ENCODE data around the gene TRMT44. TPM values are rescaled to one million over a fixed set of nuclear protein-coding genes. Genes with fewer than 3 reads are reported as not detected.
A peak's percentile ranks its signal among the peaks of the same experiment; 100 is the strongest.
"Not testable (repeated sequence)": the region's sequence is repeated elsewhere in the genome, so short reads cannot be mapped to it uniquely, and the experiment has no call there.

TRMT44 gene
- total RNA-seq, 1 experiment from 2014 or later = 9.6 TPM

DNA sequence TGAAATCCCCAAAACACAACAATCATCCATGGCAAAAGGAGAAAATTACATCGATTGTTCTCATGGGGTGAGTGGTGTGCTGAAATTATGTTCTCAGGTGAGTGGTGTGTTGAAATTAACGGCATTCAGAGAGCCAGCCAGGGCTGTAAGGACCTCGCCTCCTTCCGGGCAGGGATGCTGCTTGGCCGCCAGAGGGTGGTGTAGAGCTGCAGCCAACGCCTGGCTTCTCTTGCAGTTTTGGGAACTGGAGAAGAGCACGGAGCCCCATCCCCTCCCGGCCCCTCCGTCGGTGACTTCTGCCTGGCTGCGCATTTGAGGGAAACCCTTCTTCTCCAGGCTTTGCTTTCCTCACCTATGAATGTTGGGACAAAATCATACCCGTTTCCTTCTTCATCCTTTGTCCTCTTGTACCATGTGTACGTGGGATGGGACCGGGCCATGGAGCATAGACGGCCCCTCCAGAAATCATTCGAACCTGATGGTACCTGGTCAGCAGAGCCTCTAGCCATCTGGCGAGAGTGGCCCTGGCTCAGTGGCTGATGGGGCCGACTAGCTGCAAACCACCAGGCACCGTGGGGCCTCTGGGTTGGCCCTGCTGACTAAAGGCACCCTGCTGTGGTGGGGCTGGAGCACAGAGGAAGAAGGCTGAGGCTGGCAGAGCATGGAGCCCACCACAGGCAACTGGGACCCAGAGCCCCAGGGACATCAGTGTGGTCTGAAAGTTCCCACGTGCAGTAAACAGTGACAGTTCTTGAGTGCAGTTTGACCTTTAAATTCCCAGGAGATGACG lies 28.4 kb downstream of the TRMT44 start:
- DNase-seq (ENCODE audit: low spot score) = peak; percentile 66

DNA sequence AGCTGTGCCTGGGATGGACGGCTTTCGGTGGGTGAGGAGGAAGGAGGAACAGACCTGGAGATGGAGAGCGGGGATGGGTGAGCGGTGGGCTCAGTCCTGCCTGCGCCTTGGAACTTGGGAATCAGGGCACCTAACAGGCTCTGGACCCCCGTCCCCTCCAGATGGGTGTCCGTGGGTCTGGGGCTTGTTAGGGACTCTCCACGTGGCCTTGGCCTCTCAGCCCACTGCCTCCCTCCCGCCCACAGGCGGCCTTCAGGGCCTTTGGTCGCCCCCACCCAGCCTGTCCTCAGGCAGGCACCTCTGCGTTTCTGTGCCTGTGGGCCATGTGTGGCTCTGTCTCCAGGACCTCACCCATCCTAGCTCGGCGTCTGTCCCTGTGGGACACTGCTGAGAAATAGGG lies 29.0 kb downstream of the TRMT44 start:
- no peak for DNase-seq (ENCODE audit: low spot score)

- DNase-seq (ENCODE audit: low spot score) = no peak
Observed at GRCh38 chr4:8470451-8471024, 30.0 kb downstream of the TRMT44 start.

DNA sequence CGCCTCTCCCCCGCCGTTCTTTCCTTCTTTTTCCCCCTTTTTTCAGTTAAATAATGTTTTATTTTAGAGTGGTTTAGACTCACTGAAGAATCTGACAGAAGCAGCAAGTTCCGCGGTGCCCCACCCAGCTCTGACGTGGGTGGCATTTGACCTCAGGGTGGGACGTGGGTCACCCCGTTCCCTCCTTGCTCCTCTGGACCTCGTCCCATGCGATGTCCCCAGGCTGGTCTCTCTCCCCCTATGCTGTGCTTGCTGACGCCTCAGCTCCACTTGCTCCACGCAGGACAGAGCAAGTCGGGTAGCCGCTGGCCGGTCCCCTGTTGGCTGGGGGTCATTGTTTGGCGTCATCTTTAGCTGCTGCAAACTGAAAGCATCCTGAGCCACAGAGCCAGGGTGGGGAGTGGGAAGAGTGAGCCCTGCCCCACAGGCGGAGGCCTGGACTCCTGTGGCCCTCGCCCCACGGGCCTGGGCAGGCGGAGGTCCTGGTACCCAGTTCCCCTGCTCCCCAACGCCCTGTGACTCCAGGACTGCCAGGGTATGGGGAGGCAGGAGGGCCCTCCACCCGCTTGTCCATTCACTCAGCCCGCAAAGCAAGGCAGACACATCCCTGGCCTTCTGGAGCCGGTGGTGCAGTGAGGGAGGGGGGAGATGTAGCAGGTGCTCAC lies 30.8 kb downstream of the TRMT44 start:
- DNase-seq (ENCODE audit: low spot score) = no peak

- DNase-seq (ENCODE audit: low spot score) = no peak
Observed at GRCh38 chr4:8472158-8472688, 31.6 kb downstream of the TRMT44 start.

- DNase-seq (ENCODE audit: low spot score) = peak; percentile 95
Observed at GRCh38 chr4:8472689-8473197, 32.2 kb downstream of the TRMT44 start.

DNA sequence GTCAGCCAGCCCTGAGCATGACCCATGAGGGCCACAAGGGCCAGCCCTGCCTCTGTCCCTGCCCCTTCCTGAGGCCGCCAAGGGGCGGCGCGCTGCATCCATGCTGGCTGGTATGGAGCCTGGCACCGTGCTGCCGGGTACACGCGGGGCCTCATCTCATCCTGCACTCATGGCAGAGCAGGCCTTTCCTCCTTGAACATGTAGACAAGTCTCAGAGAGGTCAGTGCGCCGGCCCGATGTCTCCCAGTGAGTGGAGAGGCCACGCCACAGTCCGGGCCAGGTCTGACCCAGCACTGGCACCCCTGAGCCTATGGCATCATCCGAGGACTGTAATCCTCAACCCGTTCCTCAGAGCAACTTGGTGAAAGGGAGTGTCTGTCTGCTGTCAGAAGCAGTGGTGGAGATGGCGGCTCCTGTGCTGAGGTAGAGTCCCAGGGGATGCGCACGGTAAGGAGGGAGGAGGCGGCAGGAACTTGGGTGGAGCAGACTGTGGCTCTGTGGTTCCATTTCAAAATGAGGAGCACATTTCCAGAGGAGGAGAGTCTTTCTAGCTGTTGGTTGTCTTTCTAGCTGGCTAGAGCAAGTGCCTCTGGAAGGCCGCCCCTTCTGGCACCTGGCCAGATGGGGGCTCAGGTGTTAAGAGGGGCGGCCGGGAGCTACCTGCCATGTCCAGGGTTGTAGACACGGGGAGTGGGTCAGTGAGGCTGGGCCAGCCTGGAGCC lies 32.8 kb downstream of the TRMT44 start:
- peak; percentile 53 for DNase-seq (ENCODE audit: low spot score)

DNA sequence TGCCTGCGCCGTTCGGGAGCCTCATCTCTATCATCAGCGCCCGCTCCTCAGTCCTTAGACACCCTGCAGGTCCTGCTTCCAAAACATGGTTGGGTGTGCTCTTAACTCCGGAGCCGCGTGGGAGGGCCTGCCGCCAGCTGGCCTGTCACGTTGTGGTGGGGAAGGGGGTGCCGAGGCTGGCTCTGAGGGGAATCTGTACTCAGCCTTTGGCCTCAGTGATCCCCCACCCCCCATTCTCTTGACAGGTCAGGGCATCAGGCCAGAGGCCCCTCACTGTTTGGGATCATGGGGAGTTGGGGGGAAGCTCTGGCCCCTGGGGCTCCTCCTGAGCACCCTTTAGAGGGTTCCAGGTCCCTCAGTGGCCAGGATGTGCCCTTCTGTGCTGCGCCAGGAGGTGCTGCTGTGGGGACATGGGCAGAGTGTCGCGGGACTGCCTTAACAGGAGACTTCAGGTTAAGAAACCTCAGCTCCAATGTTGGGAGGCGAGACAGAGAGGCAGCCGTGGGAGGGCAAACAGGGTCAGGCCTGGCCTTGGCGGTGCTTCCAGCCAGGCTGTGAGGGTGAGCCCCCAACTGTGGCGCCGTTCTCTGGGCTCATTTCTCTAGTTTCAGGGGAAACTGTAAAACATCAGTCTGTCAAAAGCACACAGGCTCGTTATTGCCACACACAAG lies 33.5 kb downstream of the TRMT44 start:
- DNase-seq (ENCODE audit: low spot score) = no peak

DNA sequence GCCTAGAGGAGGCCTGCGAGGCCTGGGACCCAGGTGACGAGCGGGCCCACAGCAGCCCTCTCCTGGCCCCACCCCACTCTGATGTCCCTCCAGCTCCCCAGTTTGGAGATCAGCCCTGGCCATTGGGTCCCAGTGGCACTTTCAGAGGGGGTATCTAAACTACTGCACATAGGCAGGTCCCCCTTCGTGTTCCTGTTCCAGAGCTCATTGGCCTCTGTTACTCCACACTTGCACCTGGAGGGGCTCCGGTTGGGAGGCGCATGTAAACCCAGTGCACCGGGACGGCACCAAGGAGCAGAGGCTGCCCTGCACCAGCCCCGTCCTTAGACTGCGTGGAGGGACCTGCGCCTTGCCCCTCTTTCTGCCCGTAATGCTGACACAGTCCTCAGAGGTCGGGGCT lies 34.3 kb downstream of the TRMT44 start:
- no peak for DNase-seq (ENCODE audit: low spot score)

DNA sequence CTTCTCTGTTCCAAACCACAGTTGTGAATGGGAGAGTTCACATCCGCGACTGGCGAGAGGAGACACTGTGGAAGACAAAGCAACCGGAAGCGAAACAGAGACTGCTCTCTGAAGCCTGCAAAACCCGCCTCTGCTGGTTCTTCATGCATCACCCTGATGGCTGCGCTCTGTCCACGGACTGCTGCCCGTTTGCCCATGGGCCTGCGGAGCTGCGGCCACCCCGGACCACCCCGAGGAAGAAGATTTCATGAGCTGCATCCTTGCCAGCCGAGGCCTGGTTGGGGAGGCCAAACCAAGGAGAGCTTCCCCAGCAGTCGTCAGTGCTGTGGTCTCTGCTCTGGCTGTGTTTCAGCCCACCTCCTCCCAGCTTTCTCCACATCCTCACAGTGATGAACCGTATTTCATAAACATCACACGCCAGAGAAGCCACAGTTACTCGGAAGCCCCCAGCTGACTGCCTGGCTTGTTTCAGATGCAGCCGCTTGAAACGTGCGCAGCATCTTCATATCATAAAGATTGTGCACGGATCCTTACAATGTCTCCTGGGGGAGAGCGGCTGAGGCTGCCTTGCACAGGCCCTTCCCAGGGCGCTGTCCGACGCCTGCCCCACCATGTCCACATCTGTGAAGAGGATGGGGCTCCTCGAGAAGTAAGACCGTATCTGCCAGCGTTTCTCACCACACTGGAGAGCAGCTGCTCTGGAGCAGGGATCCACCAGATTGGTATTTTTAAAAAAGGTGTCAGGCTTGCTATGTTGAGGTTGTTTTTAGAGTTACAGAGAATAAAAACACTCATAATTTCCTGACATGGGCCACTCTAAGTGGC lies 35.4 kb downstream of the TRMT44 start:
- DNase-seq (ENCODE audit: low spot score) = no peak

GRCh38 chr4:8477095-8477635 lies 36.6 kb downstream of the TRMT44 start:
- DNase-seq (ENCODE audit: low spot score) = no peak

GRCh38 chr4:8477676-8478075 lies 37.1 kb downstream of the TRMT44 start:
- no peak for DNase-seq (ENCODE audit: low spot score)

DNA sequence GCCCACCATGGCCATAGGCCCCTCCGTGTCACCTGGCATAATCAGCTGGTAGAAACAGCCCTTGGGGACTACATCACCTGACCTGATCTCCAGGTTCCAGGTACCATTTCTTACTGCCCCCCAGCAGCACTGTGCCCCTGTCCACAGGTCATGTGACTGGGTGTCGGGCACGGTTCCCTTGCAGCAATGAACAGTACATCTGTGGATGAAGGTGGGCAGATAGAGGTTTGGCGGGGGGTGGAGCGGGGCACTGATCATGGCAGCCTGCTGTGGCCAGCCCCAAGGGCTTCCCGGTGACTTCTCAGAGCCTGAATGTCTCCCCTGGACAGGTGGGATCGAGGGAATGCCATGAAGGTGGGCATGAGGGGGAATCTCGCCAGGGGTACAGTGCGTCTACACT lies 37.8 kb downstream of the TRMT44 start:
- no peak for DNase-seq (ENCODE audit: low spot score)

GRCh38 chr4:8478801-8479744 lies 38.5 kb downstream of the TRMT44 start:
- DNase-seq (ENCODE audit: low spot score) = no peak

- DNase-seq (ENCODE audit: low spot score) = no peak
Observed at GRCh38 chr4:8480221-8480620, 39.6 kb downstream of the TRMT44 start.

DNA sequence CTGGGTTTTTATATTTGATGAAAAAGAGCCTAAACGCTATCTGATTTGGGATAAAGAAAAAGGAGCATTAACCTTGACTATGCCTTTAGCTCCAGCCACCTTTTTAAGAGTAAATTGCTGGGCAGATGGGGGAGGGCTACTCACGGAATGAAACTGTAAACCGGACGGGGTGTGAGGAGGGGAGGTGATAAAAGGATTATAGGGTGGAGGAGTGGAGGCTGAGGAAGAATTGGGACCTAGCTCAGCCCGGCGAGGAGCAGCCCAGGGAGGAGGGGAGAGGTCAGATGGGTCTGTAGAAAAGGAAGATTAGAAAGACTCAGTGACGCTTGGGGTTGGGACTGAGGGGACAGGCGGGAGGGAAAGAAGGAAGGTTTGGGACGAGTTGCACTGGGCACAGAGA lies 46.1 kb downstream of the TRMT44 start:
- not testable (repeated sequence) for DNase-seq (ENCODE audit: low spot score)

- DNase-seq (ENCODE audit: low spot score) = no peak
Observed at GRCh38 chr4:8488791-8489369, 48.3 kb downstream of the TRMT44 start.

- DNase-seq (ENCODE audit: low spot score) = not testable (repeated sequence)
Observed at GRCh38 chr4:8491478-8491877, 50.9 kb downstream of the TRMT44 start.

DNA sequence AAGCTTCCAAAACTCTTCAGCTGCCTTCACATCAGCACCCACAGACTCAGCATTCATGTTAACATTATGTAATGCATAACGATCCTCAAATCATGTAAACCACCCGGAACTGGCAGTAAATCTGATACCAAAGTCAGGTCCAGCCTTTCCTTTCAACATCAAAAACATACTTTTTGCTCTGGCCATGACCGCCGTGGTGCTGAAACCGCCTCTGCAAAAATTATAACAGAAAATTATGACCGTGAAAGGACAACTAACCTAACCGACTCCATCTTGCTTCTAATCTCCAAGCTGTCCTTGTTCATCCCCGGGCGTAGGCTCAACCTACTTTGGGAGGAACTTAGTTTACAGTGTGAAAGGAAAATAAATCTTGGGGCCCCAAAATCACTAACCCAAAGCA lies 51.6 kb downstream of the TRMT44 start:
- DNase-seq (ENCODE audit: low spot score) = no peak
